ENCODE measurements around the gene ITSN2.
"Not testable (repeated sequence)": the region's sequence is repeated elsewhere in the genome, so short reads cannot be mapped to it uniquely, and the experiment has no call there.

ITSN2 gene

DNA sequence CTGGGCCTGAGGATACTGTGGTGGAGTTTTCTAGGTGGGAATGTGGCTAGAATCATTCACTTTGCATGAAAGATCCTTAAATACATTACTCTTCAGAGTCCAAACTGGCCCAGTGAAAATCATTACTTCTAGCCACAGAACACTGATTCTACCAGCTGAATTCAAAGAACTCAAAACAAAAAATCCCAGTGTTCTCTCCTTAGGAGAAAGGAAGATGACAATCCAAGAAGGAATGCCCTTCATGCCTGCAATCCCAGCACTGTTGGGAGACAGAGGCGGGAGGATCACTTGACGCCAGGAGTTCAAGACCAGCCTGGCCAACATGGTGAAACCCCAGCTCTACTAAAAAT is 150.3 kb downstream of the ITSN2 start:
- no peak for DNase-seq

DNA sequence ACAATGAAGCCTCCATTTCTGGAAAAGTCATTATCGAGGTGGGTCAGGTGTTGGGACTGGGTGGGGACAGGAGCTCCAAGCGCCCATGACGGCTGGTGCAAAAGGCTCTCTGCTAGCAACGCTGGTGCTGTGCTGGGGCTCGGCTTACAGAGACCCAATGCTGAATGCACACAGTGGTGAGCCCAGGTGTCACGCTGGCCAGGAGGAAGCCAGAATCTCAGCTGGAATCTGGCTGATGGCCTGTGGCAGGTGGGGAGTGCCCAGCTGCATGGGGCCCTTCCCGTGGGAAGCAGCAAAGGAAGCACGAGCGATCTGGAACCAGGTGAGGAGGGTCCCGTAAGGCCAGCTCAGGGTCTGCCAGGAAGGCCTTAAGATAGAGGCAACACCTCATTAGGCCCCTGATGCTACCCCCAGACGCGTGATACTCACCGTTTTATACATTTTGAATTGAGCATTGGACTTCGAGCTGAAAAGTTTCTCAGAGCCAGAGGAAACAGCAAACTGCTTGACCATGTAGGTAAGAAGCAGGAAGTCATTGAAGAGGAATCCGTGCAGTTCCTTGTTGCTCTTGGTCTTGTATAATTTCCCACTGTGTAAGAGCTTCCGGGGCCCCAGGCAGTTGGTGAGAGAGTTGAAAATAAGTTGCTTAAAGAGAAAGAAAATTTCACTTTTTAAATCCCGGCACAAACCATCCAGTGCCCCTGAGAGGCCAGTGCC is 150.8 kb downstream of the ITSN2 start:
- no peak for DNase-seq

DNA sequence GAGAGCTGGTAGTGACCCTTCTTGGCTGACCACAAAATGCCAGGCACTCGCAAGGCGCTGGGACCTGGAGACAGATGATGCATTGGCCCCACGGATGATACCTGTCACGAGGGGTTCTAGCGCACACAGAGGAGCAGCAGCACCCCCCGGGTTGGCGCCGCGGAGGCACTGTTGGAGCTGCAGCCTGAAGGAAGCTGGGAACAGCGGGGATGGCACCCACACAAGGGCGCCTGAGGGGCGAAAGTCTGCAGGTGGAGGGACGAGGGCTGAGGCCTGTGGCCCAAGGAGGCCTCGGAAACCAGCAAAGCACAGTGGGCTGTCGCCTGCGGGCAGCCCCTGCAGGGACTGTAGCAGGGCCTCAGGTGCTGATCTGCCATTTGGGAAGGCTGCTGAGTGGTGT is 151.8 kb downstream of the ITSN2 start:
- no peak for DNase-seq

DNA sequence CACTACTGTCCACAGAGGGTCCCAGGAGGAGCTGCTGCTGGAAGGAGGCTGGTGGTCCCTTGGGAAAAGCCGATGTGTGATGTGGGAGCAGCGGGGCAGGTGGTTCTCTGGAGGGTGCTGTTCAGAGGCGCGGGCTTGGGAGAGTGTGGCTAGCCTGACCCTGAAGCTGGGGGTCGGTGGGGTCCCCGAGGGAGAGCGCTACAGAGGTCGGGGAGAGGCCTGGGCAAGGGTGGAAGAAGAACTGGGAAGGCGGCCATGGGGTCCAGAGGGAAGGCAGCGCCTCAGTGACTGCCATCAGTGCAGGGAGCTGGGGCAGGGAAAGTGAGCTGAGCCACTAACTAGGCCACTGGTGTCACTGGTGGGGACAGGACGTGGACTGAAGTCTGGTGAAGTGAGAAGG is 153.0 kb downstream of the ITSN2 start:
- no peak for DNase-seq

DNA sequence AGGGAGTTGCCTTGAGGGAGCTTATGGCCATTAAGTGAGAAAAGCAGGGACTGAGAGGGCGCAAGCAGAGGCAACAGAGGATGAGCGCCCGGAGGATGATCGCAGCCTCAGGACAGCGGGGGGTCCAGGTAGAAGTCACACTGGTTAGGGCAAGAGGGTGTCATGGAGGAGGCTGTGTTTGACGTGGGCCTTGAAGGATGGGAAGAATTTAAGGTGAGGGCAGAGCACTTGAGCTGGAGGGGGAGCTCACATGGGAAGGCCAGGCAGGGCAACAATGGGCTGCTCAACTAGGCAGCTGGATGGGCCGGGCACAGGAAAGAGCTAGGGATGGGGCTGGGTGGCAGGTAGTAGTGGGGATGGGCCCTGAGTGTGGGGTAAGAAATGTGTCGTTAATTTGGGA is 153.6 kb downstream of the ITSN2 start:
- no peak for DNase-seq

GRCh38 chr2:24206242-24206641 is 154.1 kb downstream of the ITSN2 start:
- DNase-seq = no peak

DNA sequence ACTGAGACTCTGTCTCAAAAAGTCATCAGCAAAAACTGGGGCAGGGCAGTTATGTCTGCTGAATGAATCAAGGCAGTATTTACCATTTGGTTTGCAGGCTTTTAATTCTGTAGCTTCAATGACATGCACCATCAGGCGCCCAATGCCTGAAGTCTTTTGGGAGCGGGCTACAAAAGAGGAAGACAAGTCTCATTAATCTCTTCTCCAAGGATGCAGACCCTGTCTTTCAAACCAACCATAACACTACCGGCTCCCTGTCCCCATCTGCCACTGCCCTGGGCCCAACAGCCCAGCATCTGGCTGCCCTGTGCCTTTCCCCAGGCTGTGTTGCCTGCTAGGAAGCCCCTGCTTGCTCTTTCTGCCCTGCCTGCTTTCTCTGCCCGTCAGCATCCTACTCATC is 155.2 kb downstream of the ITSN2 start:
- DNase-seq = no peak

- DNase-seq = no peak
Measured at GRCh38 chr2:24204505-24204904, 155.8 kb downstream of the ITSN2 start.

DNA sequence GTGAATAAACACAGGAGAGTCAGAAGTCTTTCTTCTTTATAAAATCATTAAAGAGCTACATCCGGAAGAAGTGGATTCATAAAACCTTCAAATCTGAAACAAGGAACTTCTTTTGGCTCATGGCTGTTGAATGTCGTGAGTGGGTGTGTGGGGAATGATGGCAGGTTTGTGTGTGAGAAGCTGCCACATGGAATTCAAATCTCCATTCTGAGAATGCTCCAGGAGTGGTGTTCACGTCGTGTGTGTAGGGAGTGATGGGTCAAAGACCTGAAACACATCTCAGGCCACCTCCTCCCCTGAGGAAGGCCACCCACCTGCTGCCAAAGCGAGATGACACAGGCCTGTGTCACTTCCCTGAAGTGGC is 156.6 kb downstream of the ITSN2 start:
- DNase-seq = no peak

DNA sequence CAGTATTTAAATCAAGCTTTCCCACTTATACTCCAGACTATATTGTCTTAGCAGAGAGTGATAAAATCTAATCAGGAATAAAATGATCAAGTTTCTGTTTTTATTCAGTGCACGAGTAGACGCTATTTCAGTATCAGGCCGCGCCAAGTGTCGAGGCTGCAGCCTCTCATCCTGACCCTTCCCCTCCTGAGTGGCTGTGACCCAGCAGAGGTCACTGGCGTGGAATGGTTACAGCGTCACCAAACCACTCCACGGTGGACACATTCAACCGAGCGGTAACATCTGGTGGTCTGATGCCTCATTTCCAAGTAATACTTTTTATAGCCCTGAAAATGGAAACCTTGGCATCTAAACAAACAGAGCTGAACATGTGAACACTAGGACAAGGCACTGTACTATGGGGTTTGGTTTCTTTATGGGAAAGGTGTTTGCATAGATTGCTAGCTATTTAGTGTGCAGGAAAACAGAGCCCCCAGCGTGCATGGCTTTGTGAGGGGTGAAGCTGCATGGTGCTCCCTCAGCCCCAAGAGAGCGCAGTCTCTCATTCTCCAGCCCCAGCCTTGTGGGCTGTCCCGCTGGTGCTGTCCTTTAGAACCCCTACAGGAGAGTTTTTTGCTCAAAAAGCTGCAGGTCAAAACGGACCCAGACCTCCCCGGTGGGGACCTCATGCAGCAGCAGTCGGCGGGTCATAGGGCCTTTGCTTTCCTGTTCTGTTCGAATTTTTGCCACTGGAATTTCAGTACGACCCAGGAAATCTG is 157.1 kb downstream of the ITSN2 start:
- DNase-seq = no peak

DNA sequence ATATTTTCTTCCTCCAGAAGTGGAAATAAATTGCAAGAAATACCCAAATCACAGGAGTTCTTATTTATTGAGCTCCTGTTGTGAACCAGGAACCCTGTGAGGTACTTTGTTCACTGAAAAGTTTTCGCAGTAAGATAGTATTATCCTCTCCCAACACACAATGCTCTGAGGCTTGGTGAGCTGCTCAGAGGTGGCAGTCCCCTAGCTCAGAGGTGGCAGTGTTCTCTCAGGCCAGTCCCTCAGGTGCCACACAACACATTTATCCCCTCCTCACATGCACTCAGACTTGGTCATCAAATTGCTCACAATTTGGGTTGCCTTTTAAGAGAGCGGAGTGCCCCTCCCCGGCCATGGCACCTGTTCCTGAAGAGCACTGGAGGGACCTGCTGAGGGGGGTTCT is 159.5 kb downstream of the ITSN2 start:
- DNase-seq = no peak

GRCh38 chr2:24199968-24200590 is 160.3 kb downstream of the ITSN2 start:
- DNase-seq = no peak

- not testable (repeated sequence) for DNase-seq
Measured at GRCh38 chr2:24197213-24197612, 163.1 kb downstream of the ITSN2 start.

DNA sequence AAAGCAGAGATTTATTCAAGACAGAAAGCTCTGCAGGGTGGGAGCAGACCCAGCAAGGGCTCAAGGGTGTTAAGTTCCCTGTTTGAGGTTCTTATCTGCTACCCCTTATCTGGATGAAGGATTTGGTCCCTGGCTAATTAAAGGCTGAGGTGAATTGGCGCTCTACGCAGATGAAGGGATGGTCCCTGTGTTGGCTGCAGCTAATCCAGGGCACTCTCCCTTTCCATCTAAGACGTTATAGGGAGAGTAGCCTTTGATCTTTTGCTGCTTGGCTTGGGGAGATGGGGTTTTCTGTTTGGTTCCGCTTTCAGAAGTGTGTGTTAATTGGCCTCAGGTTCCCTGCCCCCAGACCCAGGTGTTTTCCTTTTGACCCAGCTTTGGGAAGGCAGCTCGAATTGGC is 168.5 kb downstream of the ITSN2 start:
- no peak for DNase-seq

DNA sequence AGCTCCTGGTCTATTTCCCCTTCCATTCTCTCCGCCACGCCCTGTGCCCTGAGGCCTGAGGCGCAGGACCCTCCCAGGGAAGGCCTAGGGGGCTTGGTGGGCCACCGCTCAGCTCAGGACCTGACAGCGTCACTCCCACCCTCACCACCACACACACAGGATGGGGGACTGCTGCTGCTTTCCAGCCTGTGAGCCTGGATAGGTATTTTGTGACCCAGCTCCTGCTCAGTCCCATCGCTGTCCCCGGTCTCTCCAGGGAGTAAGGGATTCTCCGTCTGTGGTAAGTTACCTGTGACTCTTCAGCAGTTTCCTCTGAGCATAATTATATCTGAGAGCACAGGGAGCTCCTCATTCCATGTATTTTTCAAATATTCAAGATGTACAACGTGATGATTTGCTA is 169.2 kb downstream of the ITSN2 start:
- DNase-seq = no peak

- DNase-seq = no peak
Measured at GRCh38 chr2:24190503-24190902, 169.8 kb downstream of the ITSN2 start.

- no peak for DNase-seq
Measured at GRCh38 chr2:24189551-24189950, 170.8 kb downstream of the ITSN2 start.

DNA sequence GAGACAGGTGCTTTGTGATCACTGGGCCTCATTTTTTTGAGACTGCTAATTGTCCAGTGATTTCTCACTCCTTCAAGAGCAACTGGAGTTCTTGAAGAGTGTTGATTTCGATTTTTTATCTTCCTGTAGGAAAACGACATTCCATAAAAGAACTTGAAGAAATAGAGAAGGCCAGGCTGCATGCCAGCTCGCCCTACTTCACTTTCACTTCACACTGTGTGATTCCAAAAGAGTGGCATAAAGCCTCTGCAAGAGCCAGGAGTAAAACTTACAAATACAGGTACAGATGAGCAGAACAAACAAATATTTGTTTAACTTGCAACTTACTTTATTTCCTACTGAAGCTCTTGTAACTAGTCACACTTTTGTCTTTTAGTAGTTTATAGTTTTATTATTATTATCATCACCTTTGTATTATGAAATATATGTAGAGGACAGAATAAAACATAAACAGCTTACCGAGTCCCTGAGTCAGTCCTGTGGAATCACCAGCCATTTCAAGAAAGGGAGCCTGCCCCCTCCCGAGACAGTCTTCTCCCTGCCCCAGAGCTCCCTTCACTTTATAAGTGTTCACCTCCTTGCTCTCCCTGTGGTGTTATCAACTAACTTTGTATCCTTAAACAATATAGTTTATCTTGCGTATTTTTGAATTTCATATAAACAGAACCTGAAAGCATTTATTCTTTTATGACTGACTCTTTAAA is 176.8 kb downstream of the ITSN2 start:
- no peak for DNase-seq

DNA sequence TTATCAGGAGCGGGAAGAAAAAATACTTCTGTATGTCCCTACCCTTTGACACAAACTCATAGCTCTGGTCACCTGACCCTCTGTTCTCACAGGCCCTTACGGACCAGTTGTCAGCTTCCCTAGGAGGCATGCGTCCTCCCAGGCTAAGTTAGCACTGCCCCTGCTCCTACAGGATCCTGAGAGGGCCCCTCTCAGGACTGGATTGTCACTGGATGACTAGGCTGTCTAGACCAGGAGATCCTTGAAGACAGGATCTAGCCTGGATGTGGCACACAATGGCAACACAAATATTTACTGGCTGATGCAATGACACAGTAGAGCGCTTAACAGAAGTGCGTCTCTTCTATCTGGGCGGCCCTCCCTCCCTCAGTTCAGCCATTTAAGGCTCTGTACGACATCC is 177.8 kb downstream of the ITSN2 start:
- no peak for DNase-seq

DNA sequence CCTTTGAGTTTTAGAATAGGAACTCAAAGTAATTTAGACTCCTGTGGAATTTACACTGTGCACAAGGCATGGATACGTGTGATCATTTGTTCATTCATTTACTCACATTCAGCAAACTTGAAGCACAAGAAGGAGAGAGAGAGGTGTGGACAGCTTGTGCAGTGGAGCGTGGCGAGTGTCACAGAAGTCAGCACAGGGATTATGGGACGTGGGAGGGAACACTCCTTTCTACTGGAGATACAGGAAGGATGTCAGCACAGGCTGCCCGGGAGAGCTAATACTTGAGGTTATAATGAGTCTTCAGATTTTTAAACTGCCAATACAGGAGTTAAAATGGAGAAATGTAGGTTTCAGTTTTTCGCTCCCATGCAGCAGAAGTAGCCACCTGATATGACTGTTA is 178.5 kb downstream of the ITSN2 start:
- DNase-seq = no peak

DNA sequence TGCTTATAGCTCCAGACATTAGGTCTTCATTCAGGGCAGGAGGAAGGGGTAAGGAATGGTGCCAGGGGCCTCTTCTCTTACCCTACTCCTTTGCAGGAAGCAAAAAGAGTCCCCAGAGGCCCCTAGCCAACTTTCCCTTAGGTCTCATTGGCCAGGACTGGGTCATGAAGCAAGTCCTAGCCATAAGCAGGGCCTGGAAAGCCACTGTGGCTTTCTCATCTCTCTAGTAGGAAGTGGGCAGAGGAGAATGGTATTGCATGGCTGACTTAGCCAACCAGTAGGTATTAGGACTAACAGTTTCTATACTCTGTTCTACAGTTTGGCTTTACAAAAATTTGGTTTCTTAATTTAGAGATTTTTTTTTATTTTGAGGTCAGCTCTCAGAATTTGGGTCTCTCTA is 180.7 kb downstream of the ITSN2 start:
- DNase-seq = no peak

- no peak for DNase-seq
Measured at GRCh38 chr2:24176326-24176725, 184.0 kb downstream of the ITSN2 start.

DNA sequence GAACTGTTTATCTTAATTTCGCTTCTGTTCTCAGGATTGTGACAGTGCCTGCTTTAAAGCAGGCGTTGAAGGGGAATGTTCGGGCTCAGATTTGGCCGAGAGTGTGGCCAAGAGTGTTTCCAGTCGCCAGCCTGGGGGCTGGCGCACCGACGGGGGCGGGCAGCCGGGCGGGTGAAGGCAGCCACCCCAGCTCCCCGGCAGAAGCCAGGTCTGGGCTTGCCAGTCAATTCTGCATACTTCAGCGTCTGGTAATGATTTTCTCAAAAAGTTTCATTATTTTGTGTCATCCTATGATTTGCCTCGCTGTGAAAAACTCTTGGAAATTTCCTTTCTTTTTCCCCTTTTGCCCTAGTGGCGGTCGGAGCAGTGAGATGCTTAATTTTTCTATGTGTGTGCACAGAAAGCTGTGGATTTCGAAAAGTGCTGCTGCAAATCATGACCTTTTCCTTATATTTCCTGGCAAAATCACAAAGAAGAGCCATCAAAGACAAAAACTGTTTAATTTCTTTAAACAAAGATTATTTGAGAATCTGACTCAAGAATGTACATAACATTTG is 184.6 kb downstream of the ITSN2 start:
- DNase-seq = no peak
